Iris pigment epithelial cell (primary cell): Measurements from ENCODE around the gene MGRN1.
A peak's percentile ranks its signal among the peaks of the same experiment; 100 is the strongest.

ENCODE experiments used
- DNase-seq: peaks from one replicate; pipeline ENCODE4 v3.0.0-alpha.2; 2011; ENCODE audit warnings: low read depth

Gene MGRN1

GRCh38 chr16:4624827-4625559 is 367 bp downstream of the MGRN1 start:
- peak; percentile 83 for DNase-seq

DNA sequence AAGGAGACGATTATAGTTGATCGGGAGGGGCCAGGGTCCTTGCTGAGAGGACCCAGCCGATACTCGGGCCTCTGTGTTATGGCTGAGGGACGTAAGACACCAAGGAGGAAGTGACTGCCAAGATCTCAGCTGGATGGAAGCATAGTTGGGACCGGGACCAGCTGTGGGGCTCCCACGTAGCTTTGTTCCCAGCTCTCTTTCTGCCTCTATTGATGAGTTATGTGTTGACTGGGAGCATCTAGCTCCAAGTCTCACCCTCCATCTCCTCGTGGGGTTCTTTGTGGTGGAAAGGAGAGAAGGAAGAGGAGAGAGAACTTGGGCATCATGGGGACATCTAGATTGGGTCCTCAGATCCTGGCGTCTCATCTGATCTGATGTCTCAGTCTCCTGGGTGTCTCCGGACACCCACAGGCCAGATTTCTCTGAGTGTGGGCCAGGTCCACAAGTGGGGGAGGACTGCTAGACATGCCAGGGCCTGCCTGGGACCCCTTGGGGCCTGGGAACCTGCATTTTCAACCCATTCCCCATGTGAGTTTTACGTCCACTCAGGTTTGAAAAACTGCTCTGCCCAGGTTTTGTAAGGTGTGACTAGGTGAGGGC is 1.0 kb downstream of the MGRN1 start:
- DNase-seq: no peak

DNA sequence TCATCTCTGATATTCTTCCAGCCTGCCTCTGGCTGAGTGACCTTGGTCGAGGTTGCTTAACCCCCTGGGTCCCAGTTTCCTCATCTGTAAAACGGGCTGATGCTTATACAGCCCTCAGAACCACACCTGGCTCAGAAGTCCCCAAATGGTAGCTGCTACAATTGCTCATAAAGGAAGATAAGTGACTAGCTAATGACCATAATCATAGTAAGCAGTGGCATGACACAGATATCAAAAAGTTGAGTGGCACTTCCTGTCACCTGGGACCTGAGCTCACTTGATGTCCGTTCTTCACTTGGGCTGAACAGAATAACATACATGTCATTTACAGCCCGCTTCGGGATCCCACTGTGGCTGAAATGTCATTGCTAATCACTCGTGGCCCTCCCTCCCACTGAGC is 1.8 kb downstream of the MGRN1 start:
- no peak for DNase-seq

DNA sequence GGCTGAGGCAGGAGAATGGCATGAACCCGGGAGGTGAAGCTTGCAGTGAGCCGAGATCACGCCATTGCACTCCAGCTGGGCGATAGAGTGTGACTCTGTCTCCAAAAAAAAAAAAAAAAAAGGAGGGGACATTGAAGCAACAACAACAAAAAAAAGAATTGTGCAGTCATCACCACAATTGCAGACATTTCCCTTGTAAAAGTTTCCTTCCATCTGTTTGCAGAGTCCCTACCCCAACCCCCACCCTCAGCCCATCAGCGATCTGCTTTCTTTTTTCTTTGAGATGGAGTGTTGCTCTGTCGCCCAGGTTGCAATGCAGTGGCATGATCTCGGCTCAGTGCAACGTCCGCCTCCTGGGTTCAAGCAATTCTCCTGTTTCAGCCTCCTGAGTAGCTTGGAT is 3.7 kb downstream of the MGRN1 start:
- no peak for DNase-seq

GRCh38 chr16:4631444-4631843 is 6.8 kb downstream of the MGRN1 start:
- DNase-seq: peak; percentile 42

DNA sequence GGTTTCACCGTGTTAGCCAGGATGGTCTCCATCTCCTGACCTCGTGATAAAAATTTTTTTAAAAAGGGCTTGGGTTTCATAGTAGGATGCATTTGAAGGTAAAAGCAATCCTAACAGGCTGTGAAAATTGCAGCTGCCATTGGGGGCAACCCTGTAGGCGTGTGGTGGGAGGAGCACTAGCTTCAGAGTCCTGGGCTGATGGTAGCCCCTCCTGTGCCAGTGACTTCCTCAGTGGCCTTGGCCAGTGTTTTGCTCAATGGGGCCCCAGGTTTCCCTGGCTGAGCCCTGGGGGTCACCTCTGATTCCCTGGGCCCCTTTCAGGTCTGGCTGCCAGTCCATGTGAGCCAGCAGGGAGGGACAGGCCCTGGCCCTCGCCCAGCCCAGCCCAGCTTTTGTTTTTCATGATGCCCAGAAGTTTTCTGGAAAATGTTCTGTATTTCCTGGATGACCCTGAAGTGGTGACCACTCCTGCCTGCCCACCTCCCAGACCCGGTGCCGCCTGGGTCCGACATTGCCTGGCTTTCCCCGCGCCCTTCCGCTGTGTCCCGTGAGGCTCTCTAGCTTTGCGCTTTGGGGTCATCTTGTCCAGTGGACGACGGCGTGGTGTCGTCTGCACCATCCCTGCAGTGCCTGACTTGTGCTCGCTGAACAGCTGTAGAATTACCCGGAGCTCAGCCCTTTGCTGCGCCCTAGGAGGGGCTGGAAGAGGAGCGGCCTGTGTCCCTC is 9.4 kb downstream of the MGRN1 start:
- no peak for DNase-seq

DNA sequence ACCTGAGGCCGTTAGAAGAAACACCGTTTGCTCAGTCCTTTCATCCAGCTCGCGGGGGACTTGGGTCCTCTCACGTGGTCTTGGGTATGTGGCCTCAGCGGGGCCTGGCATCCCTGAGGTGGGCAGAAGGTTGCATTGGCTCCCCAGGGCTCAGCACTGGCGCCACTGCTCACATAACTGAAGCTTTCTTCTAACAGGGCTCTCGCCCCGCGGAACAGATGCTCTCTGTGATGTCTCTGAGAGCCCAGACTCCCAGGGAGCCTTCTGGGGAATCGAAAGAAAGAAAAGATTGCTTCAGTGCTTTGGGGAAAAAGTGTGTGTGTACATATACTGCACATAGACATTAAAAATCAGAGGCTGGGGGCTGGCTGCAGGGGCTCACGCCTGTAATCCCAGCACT is 10.1 kb downstream of the MGRN1 start:
- DNase-seq: no peak

- DNase-seq: no peak
Observed at GRCh38 chr16:4636196-4636595, 11.6 kb downstream of the MGRN1 start.

GRCh38 chr16:4637501-4638166 is 13.0 kb downstream of the MGRN1 start:
- DNase-seq: no peak

GRCh38 chr16:4639899-4640509 is 15.4 kb downstream of the MGRN1 start:
- DNase-seq: no peak

DNA sequence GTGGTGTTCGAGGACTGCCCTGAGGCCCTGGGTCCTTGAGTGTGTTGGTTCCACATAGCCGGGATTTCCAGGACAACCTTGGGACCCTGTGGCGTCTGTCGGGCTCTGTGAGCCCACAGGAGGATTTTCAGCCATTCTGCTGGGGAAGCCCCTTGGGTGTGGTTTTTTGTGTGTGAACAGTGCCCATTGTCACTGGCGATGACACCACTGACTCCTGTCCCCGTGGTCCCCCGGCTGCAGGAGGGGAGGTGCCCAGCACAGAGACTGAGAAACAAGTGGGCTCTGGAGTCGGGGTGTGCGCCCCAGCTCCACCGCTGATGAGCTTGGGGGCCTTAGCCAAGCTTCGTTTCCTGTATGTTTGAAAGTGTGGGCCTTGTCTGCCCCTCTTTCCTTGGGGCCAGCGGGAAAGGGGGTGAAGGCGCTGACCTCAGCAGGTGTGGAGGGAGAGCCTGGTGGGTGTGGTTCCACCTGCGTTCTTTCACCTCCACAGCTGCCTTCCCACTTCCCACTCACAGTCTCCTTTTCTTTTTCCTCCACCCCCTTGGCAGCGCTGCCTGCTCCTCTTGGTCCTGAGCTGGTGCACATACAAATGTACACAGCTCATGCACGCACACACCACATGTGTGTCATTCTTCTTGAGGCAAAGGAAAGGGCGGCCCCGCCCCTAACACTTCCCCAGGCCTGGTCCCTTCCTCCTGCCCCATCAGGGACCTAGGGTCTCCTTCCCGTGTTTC is 16.1 kb downstream of the MGRN1 start:
- DNase-seq: no peak

- DNase-seq: no peak
Observed at GRCh38 chr16:4641306-4641687, 16.7 kb downstream of the MGRN1 start.

GRCh38 chr16:4641895-4642294 is 17.3 kb downstream of the MGRN1 start:
- DNase-seq: no peak

DNA sequence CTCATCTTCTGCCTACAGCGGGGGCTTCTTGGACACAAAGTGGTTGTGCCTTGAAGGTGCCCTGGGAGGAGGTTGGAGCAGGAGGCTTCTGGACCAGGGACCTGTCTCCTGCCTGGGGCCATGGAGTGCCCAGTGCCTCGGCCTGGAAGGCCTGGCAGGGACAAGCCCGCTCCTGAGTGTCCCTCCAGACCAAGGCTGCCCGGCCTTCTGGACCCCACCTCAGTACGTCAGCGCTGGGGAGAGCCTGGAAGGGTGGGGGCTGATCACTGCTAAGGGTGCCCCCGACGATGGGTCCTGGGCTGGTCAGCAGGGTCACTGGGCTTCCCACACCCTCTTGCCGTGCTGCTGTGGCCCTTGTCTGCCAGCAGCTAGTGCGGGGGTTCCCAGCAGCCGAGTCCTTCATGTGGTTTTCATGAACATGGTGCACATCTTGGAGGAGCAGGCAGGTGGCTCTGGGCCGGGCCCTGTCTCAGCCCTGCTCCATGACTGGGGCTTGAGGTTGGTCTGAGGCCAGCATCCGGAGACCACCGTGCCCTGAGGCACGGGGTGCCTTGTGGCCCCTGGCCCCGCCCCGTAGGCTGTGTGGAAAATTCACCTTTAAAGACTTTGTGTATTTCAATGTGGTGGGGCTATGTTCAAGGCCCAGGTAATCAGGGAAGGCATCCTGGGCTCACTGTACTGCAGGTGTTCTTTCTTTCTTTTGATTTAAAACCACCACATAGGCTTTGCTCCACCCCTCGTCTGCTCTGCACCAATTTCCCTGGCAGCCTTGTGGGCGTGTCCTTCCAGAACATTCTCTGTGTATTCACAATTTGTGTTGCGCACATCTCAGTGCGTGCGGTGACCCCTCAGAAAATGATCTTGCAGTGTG is 22.4 kb downstream of the MGRN1 start:
- DNase-seq: no peak

GRCh38 chr16:4647644-4647980 is 23.0 kb downstream of the MGRN1 start:
- DNase-seq: no peak

DNA sequence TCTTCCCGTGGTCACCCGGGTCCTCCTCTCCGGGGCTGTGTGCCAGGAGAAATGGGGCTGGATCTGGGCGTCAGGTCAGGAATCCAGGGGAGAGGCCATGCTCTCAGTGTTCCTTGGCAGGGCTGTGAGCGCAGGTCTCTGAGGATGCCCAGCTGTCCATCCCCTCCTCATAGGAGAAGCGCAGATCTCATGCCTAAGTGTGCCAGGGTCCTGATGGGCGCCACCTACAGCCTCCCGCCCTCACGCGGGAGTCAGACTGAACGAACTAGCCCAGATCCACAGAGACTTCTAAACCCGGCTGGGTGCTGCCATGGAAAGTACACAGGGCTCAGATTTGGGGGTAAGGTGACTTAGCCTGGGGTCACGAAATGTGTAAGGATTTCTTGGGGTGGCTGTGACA is 24.3 kb downstream of the MGRN1 start:
- no peak for DNase-seq

- DNase-seq: no peak
Observed at GRCh38 chr16:4649744-4650442, 25.3 kb downstream of the MGRN1 start.

- peak; percentile 27 for DNase-seq
Observed at GRCh38 chr16:4650443-4651074, 25.9 kb downstream of the MGRN1 start.

GRCh38 chr16:4651827-4652226 is 27.2 kb downstream of the MGRN1 start:
- no peak for DNase-seq

- no peak for DNase-seq
Observed at GRCh38 chr16:4652561-4652960, 27.9 kb downstream of the MGRN1 start.
